NOMO-1 treated with dmso at 0.1 percent for 144 hours (cell line): ENCODE measurements around the gene BLTP3A.
"Not testable (repeated sequence)": the region's sequence is repeated elsewhere in the genome, so short reads cannot be mapped to it uniquely, and the experiment has no call there.

Source experiments
- DNase-seq: peaks from one replicate; lab custom pipeline; 2025; ENCODE audit not compliant: unreplicated experiment; lab: John Stamatoyannopoulos, UW

Gene BLTP3A

GRCh38 chr6:34792605-34793500 is 970 bp downstream of the BLTP3A start:
- DNase-seq = peak; percentile 70

GRCh38 chr6:34793877-34794276 is 2.0 kb downstream of the BLTP3A start:
- DNase-seq = no peak

- DNase-seq = no peak
Observed at GRCh38 chr6:34795836-34796425, 4.0 kb downstream of the BLTP3A start.

- DNase-seq = no peak
Observed at GRCh38 chr6:34798057-34798456, 6.2 kb downstream of the BLTP3A start.

GRCh38 chr6:34799547-34799946 is 7.7 kb downstream of the BLTP3A start:
- no peak for DNase-seq

- DNase-seq = no peak
Observed at GRCh38 chr6:34804543-34804942, 12.7 kb downstream of the BLTP3A start.

GRCh38 chr6:34805074-34805473 is 13.2 kb downstream of the BLTP3A start:
- not testable (repeated sequence) for DNase-seq

GRCh38 chr6:34806738-34807453 is 15.0 kb downstream of the BLTP3A start:
- no peak for DNase-seq

GRCh38 chr6:34808473-34808872 is 16.6 kb downstream of the BLTP3A start:
- not testable (repeated sequence) for DNase-seq

GRCh38 chr6:34809419-34809818 is 17.5 kb downstream of the BLTP3A start:
- DNase-seq = not testable (repeated sequence)

GRCh38 chr6:34810017-34810882 is 18.4 kb downstream of the BLTP3A start:
- no peak for DNase-seq

GRCh38 chr6:34810936-34811632 is 19.2 kb downstream of the BLTP3A start:
- no peak for DNase-seq

GRCh38 chr6:34813028-34813713 is 21.3 kb downstream of the BLTP3A start:
- no peak for DNase-seq

GRCh38 chr6:34816635-34817301 is 24.9 kb downstream of the BLTP3A start:
- no peak for DNase-seq

GRCh38 chr6:34817446-34817845 is 25.6 kb downstream of the BLTP3A start:
- no peak for DNase-seq

GRCh38 chr6:34818872-34819570 is 27.1 kb downstream of the BLTP3A start:
- peak; percentile 1 for DNase-seq

GRCh38 chr6:34819571-34820480 is 27.9 kb downstream of the BLTP3A start:
- no peak for DNase-seq
